HEK293T (cell line): ENCODE measurements around the gene BIVM.
A peak's percentile ranks its signal among the peaks of the same experiment; 100 is the strongest.

ENCODE experiments used
- CTCF ChIA-PET: fragments of 350-600 bp; formaldehyde crosslinking; extraction: SDS; loops from one replicate; lab custom pipeline; 2021; ENCODE audit warnings: antibody characterized with exemption, inconsistent platforms; lab: Yijun Ruan, JAX
- POLR2A ChIA-PET: fragments of 350-600 bp; formaldehyde crosslinking; extraction: SDS; loops from one replicate; lab custom pipeline; 2020; ENCODE audit warnings: antibody characterized with exemption, inconsistent platforms; lab: Yijun Ruan, JAX
- DNase-seq: peaks from one replicate; pipeline ENCODE4 v3.0.0; 2012; ENCODE audit warnings: mixed read lengths; ENCODE audit errors: extremely low spot score
- ARNT ChIP-seq: fragments of 450-650 bp; IDR thresholded peaks from 2 replicates; pipeline ENCODE4 v1.6.1; 2017; ENCODE audit warnings: mild to moderate bottlenecking
- BHLHE40 ChIP-seq: fragments of 450-650 bp; IDR thresholded peaks from 2 replicates; pipeline ENCODE4 v1.6.1; 2016; ENCODE audit warnings: mild to moderate bottlenecking, moderate library complexity, borderline replicate concordance
- CTBP1 ChIP-seq: fragments of 450-650 bp; IDR thresholded peaks from 2 replicates; pipeline ENCODE4 v1.6.1; 2016; ENCODE audit warnings: borderline replicate concordance
- ELF4 ChIP-seq: fragments of 450-650 bp; IDR thresholded peaks from 2 replicates; pipeline ENCODE4 v1.6.1; 2017; ENCODE audit warnings: antibody characterized with exemption
- FOXA1 ChIP-seq: fragments of 450-650 bp; IDR thresholded peaks from 2 replicates; pipeline ENCODE4 v1.6.1; 2016; ENCODE audit warnings: mild to moderate bottlenecking
- FOXK2 ChIP-seq: fragments of 450-650 bp; IDR thresholded peaks from 2 replicates; pipeline ENCODE4 v1.6.1; 2016; ENCODE audit warnings: mild to moderate bottlenecking
- FOXM1 ChIP-seq: fragments of 450-650 bp; IDR thresholded peaks from 2 replicates; pipeline ENCODE4 v1.6.1; 2017; ENCODE audit warnings: mild to moderate bottlenecking, borderline replicate concordance
- HDGF ChIP-seq: fragments of 450-650 bp; IDR thresholded peaks from 2 replicates; pipeline ENCODE4 v1.6.1; 2017; ENCODE audit warnings: antibody characterized with exemption, borderline replicate concordance
- L3MBTL2 ChIP-seq: fragments of 450-650 bp; conservative IDR thresholded peaks from 2 replicates; pipeline ENCODE4 v1.6.1; 2016; ENCODE audit warnings: mild to moderate bottlenecking
- LEF1 ChIP-seq: fragments of 450-650 bp; IDR thresholded peaks from 2 replicates; pipeline ENCODE4 v1.6.1; 2017; ENCODE audit warnings: mild to moderate bottlenecking, borderline replicate concordance
- NFRKB ChIP-seq: fragments of 450-650 bp; IDR thresholded peaks from 2 replicates; pipeline ENCODE4 v1.6.1; 2016; ENCODE audit warnings: mild to moderate bottlenecking, moderate library complexity
- PKNOX1 ChIP-seq: fragments of 450-650 bp; IDR thresholded peaks from 2 replicates; pipeline ENCODE4 v1.6.1; 2016
- SP1 ChIP-seq: fragments of 450-650 bp; IDR thresholded peaks from 2 replicates; pipeline ENCODE4 v1.6.1; 2017
- SUZ12 ChIP-seq: fragments of 450-650 bp; IDR thresholded peaks from 2 replicates; pipeline ENCODE4 v1.6.1; 2016; ENCODE audit warnings: mild to moderate bottlenecking
- TARDBP ChIP-seq: fragments of 450-650 bp; IDR thresholded peaks from 2 replicates; pipeline ENCODE4 v1.6.1; 2016
- ZNF384 ChIP-seq: fragments of 450-650 bp; IDR thresholded peaks from 2 replicates; pipeline ENCODE4 v1.6.1; 2016

Gene BIVM

GRCh38 chr13:102846261-102847015, 47.5 kb downstream of the BIVM start:
- ChIA-PET POLR2A (interaction anchor here (0.5 to 2.5 kb wide), 17 partner anchors 10 to 267 kb away, joined by 3 to 15 read pairs (median 4); partner anchors contain the start of genes BIVM, POGLUT2, TEX30 and TPP2), CTCF (interaction anchor here (1.0 to 1.2 kb wide), 3 partner anchors 24 to 265 kb away, joined by 3 to 5 read pairs (median 3); no protein-coding TSS in a partner anchor)
- DNase-seq = no peak
- no peak for TF ChIP-seq LEF1
- TF ChIP-seq ELF4 = 0 out of 2 replicates have a peak, but pooled peaks have one; percentile 22
- TF ChIP-seq SP1 = no peak
- TF ChIP-seq ZNF384 = no peak
- TF ChIP-seq HDGF = no peak

DNA sequence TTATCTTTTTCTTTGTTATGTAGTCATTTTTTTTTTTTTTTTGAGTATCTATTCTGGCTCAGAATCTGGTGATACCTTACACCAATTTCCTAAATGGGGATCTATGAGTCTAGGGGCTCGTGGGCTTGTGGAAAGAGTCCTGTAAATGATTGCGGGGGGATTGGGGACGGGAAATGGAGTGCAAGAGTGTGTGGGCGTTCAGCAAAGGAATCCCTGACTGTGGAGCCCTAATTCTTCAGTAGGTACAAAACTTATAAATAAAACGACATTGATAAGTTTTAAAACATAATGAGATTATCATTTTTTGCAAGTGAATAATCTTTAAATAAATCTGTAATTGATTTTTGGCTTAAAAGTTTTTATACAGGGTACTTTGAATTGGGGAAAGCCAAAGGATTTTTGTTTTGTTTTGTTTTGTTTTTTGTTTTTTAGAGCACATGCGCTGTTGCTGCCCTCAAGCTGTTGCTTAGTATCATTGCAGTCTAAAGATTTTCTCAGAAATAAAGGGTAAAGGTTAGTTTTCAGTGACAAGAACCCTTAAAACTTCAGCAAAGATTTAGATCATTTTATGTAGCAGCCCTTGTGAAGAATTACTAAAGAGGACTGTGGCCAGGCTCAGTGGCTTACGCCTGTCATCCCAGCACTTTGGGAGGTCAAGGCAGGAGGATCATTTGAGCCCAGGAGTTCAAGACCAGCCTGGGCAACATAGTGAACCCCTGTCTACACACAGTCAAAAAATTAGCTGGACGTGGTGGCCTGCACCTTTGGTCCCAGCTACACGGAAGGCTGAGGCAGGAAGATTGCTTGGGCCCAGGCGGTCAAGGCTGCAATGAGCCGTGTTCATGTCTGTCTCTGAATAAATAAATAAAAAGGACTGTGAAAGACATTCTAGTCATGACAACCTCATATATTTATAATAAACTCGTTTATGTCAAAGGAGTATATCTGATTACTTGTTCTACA, 48.6 kb downstream of the BIVM start:
- CTCF ChIA-PET = interaction anchor here (0.6 to 1.2 kb wide), 4 partner anchors 23 to 342 kb away, joined by 3 to 5 read pairs (median 4); no protein-coding TSS in a partner anchor
- POLR2A ChIA-PET = interaction anchor here (0.8 kb wide), 1 partner anchor 17 kb away, joined by 3 read pairs; no protein-coding TSS in a partner anchor
- no peak for DNase-seq
- no peak for TF ChIP-seq ARNT
- no peak for TF ChIP-seq HDGF
- no peak for TF ChIP-seq NFRKB
- no peak for TF ChIP-seq BHLHE40
- no peak for TF ChIP-seq ELF4
- no peak for TF ChIP-seq FOXA1

DNA sequence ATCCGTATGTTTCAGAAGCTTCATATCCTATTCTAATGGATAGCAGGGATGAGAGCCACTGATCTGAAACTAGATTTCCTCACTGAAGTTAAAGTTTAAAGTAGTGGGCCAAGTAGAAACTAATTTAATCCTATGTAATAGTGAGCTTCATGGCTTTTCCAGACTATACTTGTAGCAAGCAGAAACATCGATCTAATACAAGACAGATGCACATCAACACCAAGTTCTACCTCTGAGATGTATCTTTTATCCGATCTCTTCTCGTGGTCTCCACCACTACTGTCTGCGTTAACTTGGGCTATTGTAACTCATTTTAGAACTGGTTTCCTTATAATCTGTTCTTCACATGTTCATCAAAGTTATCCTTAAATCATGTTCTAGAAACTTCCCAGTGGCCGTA, 50.0 kb downstream of the BIVM start:
- DNase-seq = no peak
- no peak for TF ChIP-seq PKNOX1
- TF ChIP-seq CTBP1 = no peak
- TF ChIP-seq FOXM1 = no peak
- no peak for TF ChIP-seq BHLHE40
- TF ChIP-seq TARDBP = no peak
- TF ChIP-seq LEF1 = no peak
- TF ChIP-seq FOXA1 = no peak
- no peak for TF ChIP-seq FOXK2
- no peak for TF ChIP-seq L3MBTL2
- no peak for TF ChIP-seq SUZ12
- TF ChIP-seq ELF4 = no peak
- TF ChIP-seq SP1 = no peak
- no peak for TF ChIP-seq HDGF
- no peak for TF ChIP-seq NFRKB
- TF ChIP-seq ZNF384 = no peak
- no peak for TF ChIP-seq ARNT
- CTCF ChIA-PET = no interaction called here
- POLR2A ChIA-PET = no interaction called here

GRCh38 chr13:102852556-102852955, 53.6 kb downstream of the BIVM start:
- CTCF ChIA-PET = no interaction called here
- TF ChIP-seq CTBP1 (no peak), NFRKB (no peak), HDGF (no peak), LEF1 (no peak), FOXA1 (no peak), TARDBP (no peak), L3MBTL2 (no peak), ZNF384 (no peak), ARNT (no peak), FOXK2 (no peak), FOXM1 (no peak), SUZ12 (no peak), BHLHE40 (no peak), SP1 (no peak), PKNOX1 (no peak), ELF4 (no peak)
- POLR2A ChIA-PET = no interaction called here
- no peak for DNase-seq

- ChIA-PET POLR2A (no interaction called here), CTCF (no interaction called here)
- no peak for TF ChIP-seq BHLHE40
- no peak for TF ChIP-seq ZNF384
- no peak for TF ChIP-seq FOXM1
- TF ChIP-seq ELF4 = no peak
- TF ChIP-seq CTBP1 = no peak
- no peak for TF ChIP-seq NFRKB
- no peak for TF ChIP-seq FOXA1
- no peak for TF ChIP-seq HDGF
- TF ChIP-seq TARDBP = no peak
- TF ChIP-seq FOXK2 = no peak
- DNase-seq = no peak
Measured at GRCh38 chr13:102854675-102855074, 55.8 kb downstream of the BIVM start.

- CTCF ChIA-PET = no interaction called here
- POLR2A ChIA-PET = no interaction called here
- no peak for TF ChIP-seq BHLHE40
- no peak for TF ChIP-seq NFRKB
- TF ChIP-seq ELF4 = no peak
- TF ChIP-seq TARDBP = no peak
- TF ChIP-seq SUZ12 = no peak
- TF ChIP-seq ARNT = no peak
- no peak for TF ChIP-seq PKNOX1
- no peak for TF ChIP-seq CTBP1
- no peak for TF ChIP-seq L3MBTL2
- no peak for TF ChIP-seq FOXA1
- TF ChIP-seq FOXK2 = no peak
- no peak for TF ChIP-seq SP1
- TF ChIP-seq LEF1 = no peak
- TF ChIP-seq HDGF = no peak
- TF ChIP-seq FOXM1 = no peak
- no peak for TF ChIP-seq ZNF384
- no peak for DNase-seq
Measured at GRCh38 chr13:102856557-102856956, 57.6 kb downstream of the BIVM start.
